HG03521 (cell line): ENCODE data around the gene AFTPH.

ENCODE experiments used
- ATAC-seq: cut with Tn5 transposase; IDR thresholded peaks from one replicate; pipeline ENCODE4 v1.9.1; 2021; ENCODE audit warnings: mild to moderate bottlenecking, moderate library complexity; ENCODE audit not compliant: unreplicated experiment

AFTPH gene

DNA sequence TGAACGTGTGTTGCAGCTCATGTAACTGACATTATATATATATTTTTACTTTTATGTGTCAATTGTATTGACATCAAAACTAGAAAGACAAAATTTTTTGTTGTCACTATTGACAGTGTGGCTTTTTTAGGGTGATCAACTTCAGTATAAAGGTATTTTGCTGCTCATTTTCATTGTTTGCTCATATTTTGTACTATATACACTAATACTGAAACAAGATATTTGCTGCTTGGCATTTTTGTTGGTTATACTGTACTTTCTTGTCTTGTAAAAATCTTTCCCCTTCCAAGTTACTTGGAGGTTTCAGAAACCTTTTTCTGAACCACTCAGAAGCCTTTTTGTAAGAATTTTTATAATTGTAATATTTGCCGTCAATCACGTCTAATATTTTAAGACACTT, 16.5 kb downstream of the AFTPH start:
- ATAC-seq = no peak

DNA sequence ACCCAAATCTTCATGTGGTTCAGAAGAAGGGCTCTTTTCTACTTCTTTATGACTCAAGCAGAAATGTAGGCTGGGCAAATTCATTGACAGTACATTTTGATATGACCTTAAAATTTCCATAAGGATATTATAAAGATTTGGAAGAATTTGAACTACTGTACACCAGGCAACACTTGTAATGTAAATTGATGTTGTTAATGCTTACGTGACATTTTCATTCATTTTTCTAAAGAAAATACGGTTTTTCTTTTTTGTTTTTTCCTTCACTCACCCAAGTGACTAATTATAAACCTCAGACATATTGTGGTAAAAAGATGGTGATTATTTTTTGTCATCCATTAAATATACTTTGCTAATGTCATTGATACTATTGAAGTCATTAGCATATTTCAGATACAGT, 17.4 kb downstream of the AFTPH start:
- no peak for ATAC-seq

DNA sequence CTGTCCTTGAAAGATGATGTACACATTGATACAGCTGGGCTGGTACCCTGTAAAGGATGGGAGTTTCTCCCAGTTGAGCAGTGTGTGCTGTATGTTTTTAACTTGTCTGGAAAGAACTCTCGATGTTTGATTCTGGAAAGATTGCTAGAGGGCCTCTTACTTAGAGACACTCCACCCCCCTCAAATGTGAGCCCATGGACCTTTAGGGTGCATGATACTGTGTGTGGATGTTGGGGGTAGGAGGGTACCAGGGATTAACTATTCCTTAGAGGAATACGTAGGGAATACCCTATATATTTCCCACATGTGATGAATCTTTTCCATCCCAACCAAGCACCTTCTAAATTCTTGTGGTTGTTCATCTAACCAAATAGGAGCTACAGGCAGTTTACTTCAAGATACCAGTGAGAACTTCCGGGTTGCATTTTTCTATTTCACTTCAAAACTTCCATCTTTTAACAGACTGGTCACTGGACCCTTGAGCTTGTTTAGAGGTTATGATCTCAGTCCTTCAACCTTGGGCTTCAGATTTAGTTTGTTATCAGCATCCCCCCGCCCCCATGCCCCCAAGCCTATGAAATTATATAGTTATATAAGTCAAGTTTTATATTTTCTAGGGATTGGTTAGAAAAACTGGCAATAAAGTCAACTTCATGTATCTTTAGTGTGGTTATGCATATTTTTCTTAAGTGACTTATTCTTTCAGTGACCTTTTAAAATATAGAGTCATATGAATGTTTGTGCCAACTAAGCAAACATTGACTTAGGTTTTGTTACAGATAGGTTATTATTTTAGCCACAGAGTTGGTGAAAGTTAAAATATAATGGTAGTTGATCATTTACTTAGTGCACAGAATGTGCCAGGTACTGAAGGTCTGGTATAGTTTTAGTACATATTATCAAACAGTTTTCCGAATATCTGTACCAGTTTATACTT, 18.2 kb downstream of the AFTPH start:
- no peak for ATAC-seq

DNA sequence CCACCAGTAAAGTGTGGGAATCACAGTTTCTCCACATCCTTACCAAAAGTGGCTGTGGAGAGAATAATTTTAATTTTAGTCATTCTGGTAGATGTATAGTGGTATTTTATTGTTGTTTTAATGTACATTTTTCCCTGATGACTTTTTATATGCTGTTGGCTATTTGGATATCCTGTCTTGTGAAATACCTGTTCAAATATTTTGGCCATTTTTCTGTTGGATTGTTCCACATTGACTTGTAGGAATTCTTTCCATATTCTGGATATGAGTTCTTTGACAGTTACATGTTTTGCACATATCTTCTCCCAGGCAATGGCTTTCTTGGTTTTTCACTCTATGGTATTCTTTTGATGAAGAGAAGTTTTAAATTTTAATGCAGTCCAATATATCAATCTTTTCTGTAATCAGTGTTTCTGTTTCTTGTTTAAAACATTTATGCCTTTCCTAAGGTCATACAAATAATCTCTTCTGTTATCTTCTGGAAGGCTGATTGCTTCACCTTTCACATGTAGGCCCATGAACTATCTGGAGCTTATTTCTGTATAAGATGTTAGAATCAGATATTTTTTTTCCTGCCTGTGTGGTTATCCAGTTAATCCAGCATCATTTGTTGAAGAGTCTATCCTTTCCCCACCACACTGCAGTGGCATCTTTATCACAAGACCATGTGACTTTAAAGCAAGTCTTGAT, 19.0 kb downstream of the AFTPH start:
- no peak for ATAC-seq

DNA sequence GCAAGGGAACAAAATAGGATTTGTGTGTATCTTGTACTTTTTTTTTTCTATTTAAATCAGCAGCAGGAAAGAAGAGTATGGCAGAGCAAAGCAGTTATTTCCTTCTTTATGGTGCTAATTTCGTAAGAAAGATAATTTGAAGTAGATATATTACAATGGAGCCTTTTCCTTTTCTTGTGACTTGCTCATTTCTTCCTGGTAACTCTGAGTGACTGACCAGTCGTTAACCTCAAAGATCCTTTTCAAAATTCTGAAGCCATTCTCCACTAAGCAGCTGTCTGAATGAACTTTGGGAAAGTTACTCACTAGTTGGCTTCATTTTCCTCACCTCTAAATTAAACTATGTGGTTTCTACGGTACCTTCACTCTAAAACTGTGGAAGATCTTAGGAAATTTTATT, 24.6 kb downstream of the AFTPH start:
- ATAC-seq = no peak

DNA sequence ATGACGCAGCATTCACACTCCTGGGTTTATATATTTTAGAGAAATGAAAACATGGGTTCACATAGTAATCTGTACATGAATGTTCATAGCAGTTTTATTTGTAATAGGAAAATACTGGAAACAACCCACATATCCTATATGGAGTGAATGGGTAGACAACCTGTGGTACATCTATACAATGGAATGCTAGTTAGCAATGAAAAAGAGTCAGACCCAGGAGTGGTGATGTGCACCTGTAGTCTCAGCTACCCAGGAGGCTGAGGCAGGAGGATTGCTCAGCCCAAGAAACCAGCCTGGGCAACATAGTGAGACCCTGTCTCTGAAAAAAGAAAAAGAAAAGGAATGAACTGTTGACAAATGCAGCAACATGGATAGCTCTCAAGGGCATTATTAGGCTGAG, 25.9 kb downstream of the AFTPH start:
- ATAC-seq = no peak

DNA sequence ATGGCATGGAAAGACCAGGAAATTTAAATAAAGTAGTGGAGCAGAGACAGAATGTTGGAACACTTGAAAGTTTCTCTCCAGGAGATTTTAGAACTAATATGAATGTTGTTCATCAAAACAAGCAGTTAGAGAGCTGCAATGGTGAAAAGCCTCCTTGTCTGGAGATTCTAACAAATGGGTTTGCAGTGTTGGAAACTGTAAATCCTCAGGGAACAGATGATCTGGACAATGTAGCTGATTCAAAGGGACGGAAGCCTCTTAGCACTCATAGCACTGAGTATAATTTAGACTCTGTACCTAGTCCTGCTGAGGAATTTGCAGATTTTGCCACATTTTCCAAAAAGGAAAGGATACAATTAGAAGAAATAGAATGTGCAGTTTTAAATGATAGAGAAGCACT, 27.7 kb downstream of the AFTPH start:
- no peak for ATAC-seq

DNA sequence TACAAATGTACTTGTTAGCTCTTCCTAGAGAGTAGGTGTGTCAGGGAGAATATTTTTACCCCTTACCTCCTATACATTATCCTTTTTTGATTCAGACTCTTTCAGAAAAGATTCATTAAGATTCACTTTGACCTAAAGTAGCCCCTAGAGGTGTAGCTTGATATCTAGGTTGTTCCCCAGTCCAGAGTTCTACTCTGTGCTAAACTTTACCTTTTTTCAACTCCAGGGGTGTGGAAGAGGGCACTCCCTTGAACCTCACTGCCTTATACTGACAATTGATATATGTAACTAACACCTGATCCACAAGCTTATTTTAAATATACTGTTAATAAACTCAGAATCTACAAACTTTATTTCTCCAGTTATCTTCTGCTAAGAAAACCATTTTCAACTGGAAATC, 30.0 kb downstream of the AFTPH start:
- ATAC-seq = no peak

DNA sequence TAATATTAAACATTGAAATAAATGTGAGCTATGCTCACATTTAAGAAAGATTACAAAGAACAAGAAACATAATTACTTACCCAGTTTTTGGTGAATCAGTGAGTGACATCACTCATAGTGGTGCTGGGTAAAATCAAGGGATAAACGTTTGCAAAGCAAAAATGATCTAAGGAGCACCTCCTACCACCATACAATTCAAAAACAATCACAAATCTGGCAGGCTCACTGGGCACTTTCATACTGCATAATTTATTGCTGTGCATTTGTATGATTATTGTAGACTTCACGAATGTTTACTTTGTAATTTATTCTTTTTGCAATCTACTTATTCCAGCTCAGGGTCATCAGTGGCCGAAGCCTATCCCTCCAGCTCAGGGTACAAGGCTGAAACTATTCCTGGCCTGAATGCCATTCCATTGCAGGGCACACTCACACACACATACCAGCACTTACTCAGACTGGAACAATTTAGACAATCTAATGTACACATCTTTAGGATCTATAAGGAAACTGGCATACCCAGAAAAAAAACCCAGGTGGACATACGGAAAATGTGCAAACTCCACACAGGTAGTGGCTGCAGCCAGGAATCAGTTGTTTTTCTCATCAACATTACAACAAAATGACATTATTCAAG, 34.4 kb downstream of the AFTPH start:
- ATAC-seq = no peak

DNA sequence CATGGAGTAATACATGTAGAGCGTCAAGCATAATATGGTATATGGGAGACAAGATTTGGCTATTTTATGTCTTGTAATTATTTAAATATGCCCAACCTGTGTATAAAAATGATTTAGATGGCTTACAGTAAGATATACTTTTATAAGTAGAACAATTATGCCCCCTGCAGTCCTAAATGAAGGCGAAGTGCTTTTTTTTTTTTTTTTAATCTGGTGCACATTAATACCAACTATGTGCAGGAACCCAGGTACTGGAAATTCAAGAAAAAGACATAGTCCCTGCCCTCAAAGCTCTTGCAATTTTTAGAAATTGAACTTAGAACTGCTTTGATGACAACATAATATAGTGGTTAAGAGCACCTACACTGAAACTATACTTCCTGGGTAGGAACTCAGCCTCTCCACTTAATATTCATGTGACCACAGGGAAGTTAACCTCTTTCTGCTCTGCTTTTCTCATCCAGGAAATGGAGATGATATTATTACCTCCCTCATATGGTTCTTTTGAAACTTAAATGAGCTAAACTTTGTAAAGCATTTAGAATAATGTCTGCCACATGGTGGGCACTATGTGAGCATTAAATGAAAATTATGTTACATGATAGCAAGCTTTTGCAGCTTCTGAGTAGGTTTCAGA, 38.1 kb downstream of the AFTPH start:
- ATAC-seq = no peak

DNA sequence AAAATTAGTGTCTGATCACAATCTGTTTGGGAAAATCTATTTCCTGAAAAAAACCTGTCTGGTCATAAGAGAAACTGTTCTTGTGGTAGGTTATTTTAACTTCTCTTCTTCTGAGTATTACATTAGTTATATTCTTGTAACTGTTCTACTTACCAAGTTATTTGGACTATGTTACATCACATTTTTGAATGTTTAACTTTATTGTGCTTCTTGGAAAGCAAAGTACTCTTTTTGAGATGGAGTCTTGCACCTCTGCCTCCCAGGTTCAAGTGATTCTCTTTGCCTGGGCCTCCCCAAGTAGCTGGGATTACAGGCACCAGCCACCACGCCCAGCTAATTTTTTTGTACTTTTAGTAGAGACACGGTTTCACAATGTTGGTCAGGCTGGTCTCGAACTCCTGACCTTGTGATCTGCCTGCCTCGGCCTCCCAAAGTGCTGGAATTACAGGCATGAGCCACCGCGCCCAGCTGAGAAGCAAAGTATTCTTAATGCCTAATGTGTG, 39.4 kb downstream of the AFTPH start:
- ATAC-seq = no peak

DNA sequence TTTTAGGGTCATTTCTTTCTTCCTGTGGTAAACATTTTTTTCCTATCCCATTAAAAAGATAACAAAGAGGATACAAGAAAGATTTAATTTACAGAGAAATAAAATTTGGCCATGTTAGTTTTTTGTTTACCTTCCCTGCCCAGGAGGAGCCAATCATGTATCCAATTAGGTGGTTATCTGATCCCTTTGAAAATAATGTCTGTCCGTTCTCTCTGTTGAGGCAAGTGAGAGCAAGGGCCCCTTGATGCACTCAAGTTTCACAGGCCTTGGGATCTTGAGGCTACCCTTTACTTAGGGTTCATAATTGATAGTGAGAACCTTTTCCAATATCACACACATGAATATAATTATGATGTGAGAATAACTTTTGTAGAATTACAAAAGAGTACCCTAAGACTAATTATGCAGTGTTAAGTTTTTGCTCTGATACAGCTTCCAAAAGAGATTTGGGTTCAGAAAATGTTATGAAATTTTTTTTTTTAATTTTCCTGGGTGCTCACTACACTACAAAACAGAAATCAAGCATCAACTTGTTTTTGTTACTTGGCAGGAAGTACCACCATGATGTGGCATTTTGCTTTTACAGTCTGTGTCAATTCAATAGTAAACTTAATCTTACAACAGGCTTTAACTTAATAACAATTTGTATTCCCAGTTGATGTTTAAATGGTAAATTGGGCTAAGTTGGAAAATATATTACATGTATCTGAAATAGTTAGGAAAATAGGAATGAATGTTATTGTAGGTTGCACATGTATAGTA, 42.0 kb downstream of the AFTPH start:
- no peak for ATAC-seq

DNA sequence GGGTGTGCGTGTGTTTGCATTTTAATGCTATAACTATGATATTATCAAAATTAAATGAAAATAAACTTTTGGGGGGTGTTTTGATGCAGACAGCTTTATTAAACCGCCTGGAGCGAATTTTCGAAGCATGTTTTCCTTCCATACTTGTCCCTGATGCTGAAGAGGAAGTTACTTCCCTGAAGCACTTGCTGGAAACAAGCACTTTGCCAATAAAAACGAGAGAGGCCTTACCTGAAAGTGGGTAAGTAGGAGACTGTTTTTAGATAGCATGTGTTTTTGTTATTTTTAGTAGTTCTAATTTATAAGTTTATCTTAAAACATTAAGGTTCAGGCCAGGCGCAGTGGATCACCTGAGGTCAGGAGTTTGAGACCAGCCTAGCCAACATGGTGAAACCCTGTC, 43.3 kb downstream of the AFTPH start:
- no peak for ATAC-seq

DNA sequence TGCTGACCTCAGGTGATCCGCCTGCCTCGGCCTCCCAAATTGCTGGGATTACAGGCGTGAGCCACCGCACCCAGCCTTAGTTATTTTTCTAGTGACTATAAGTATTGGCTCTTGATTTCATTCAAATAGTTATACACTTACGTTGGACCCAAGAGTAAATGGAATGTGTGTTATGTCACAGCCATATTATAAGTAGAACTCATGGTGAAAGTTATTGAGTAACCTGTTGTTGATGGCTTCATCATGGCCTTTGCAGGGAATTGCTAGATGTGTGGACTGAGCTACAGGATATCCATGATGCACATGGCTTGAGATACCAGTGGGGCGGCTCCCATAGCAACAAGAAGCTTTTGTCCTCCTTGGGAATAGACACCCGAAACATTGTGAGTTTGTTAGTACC, 44.7 kb downstream of the AFTPH start:
- ATAC-seq = no peak

DNA sequence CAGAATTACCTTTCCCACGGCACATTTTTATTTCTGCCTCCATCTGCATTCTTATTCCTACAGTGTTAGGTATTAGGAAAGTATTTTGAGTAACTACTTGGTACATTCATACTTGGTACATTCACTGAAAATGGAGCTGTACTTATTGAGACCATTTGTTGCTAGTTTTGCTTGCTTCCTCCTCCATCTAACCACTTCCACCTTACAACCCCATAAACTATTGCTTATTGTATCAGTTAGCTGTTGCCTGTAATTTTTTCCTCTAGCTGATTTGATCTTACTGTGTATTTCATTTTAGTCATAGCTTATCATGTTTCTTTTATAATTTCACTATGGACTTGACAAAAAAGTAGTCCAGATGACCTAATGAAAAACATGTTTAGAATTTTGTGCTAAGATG, 50.7 kb downstream of the AFTPH start:
- no peak for ATAC-seq

DNA sequence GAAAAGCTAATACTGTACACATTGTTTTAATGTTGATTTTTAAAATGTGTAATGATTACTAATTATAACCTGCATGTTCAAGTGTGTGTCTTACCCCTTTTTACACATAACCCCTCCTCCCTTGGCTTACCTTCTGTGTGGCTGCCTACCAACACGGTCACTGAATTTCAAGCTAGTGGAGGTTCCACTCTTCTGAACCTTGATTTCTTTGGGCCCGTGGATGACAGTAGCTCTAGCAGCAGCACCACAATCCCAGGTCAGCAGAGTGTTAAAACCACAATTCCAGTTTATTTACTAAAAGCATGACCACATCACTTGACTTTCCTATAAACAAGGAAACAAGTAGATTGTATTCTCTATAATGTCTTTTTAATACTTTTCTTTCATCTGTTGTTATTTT, 56.9 kb downstream of the AFTPH start:
- ATAC-seq = no peak

DNA sequence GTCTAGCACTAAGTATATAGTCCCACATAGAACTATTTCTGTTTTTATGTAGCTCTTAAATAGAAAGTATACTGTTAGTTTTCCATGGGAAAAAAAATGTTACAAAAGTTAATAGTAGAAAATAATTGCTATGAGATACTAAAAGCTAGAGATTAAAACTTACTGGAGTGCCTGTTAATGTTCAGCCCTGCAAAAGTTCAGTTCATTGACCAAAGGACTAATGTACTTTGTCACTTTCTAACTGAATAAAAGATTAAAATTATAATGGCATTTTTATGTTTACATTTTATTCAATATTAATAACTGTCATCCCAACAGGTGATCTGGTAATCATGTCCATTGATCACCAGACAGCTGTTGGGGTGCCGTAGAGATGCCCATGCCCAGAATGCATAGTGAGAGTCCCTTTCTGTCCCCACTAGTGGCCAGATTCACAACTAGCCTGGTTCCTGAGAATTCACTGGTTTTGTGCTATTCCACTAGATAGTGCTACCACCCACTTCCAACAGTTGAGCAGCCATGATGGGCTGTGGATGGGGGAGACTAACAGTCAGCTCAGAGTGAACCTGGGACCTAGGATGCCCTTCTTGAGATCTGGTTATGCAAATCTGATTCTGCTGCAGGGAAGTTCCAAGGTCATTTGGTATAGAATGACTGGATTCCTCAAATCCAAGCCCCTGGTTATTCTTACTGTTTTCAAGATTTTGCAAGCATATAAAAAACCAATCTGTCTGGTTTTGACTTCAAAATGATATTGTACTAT, 57.8 kb downstream of the AFTPH start:
- no peak for ATAC-seq

DNA sequence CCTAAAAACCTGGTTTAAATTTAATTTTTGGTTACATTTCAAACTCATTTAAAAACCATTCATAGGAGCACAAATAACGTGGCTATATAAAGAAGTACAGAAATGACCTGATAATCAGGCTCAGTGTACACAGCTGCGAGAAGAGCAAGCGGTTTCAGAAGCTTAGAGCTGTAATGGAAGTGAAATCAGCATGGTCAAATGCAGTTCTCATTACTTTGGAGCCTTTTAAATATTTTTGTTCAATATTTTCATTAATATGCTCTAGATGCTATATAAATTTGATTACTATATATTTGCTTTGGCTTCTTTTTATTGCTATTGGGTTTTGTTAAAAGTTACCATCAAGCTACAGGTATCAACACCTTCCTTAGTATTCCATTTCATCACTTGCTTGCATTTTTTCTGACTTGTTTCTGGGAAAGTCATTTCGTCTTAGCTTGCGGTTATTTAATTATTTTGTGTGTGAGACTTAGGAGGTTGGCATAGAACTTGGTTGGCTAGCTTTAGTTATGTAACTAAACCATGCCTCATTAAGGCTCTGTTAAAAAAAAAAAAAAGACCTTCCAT, 58.7 kb downstream of the AFTPH start:
- ATAC-seq = peak; percentile 92

DNA sequence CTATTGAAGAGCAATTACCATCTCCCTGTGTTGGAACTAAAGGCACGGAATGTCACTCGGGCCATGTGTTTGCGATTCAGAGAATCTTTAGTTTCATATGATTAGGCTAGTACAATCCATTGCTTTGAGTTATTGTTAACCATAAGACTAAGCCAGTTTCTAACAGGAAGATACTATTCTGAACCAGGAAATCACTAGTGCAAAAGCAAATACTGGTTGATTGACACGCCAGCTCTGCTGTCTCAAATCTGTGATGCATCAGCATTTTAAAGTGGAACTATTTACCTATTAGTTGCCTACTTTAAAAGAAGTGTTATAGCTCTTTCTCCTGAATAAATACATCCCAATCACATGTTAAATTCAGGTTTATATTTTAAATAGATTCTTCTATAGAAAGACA, 61.9 kb downstream of the AFTPH start:
- no peak for ATAC-seq
